ENCODE data around the gene VPS35.

GRCh38 chr16:46701615-46702014 is 12.6 kb upstream of the VPS35 start:
- TF ChIP-seq POLR2A (IDR thresholded peaks at IDR 0.05) (no peak), CTCF (IDR thresholded peaks at IDR 0.05) (no peak)
